HG03097 (cell line): ENCODE data around the gene SDS.

ENCODE experiments used
- ATAC-seq: cut with Tn5 transposase; IDR thresholded peaks from one replicate; pipeline ENCODE4 v1.9.1; 2021; ENCODE audit not compliant: unreplicated experiment, low FRiP score

SDS gene, protein sequence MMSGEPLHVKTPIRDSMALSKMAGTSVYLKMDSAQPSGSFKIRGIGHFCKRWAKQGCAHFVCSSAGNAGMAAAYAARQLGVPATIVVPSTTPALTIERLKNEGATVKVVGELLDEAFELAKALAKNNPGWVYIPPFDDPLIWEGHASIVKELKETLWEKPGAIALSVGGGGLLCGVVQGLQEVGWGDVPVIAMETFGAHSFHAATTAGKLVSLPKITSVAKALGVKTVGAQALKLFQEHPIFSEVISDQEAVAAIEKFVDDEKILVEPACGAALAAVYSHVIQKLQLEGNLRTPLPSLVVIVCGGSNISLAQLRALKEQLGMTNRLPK

DNA sequence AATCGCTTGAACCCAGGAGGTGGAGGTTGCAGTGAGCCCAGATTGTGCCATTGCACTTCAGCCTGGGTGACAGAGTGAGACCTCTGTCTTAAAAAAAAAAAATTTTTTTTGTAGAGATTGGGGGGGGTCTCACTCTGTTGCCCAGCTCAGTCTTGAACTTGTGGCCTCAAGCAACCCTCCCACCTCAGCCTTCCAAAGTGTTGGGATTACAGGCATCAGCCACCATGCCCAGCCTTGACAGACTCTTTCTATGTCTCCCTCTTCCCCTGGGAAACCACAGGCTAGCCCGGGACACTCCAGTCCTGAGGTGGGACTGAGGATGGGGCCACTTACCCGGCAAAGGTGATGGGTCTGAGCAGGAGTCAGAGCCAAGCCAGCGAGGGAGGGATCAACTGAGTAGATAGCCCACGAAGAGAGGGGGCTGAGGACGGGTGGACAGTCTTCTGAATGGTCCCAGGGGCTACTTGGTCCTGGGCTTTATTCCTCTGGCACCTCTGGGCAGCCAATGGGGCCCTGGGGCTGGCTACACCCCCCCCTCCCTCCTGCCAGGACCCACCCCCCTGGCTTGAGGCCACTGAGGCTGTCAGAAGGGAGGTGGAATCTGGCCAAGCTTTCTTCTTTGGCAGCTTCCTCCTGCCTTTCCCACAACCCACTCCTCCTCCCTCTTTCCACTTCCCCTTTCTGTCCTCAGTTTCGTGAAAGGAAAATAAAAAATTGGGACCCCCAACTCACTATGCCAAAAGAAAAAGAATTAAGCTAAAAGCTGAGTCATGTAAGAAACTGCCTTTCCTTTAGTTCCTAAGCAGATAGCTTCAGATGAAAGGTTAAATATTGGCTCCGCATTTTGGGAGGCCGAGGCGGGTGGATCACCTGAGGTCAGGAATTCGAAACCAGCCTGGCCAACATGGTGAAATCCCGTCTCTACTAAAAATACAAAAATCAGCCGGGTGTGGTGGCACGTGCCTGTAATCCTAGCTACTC lies at the start of gene SDS:
SDS (minus strand) TSS at position 453 of the 981 bp plus-strand sequence. CDS start 4,179 bp downstream, outside the sequence.
- no peak for ATAC-seq

GRCh38 chr12:113453330-113453729 lies 49.6 kb upstream of the SDS start:
- ATAC-seq = no peak

DNA sequence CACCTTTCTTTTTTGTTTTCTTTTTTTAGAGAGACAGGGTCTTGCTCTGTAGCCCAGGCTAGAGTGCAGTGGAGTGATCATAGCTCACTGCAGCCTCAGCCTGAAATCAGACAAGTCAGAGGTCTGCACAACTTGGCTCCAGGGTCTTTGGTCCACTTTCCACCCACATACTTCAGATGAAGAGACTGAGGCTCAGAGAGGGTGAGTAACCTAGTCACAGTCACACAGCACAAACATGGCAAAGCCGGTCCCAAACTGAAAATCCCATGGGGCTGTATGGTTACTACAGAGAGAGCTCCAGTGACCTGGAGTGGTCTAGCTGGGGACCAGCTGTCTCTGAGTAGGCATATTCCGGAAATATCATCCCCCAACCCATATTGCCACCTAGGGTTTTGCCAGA lies 48.8 kb upstream of the SDS start:
- no peak for ATAC-seq

GRCh38 chr12:113449839-113450238 lies 46.2 kb upstream of the SDS start:
- ATAC-seq = no peak

DNA sequence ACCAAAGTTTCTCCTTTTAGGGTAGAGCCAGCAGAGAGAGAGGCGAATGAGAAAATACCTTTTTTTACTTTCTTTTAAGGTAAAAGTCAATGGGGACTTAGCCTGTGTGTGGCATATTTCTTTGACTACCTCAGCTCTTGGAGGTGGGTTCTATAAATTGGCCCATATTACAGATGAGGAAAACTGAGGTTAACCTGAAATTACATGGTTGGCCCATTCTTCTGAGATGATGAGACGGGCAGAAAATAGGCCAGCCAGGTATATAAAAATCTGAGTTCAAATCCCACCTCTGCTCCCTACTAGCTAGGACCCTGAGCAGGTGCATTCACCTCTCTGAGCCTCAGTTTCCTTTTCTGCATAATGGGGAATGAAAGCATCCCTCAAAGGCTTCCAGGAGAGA lies 45.6 kb upstream of the SDS start:
- no peak for ATAC-seq

DNA sequence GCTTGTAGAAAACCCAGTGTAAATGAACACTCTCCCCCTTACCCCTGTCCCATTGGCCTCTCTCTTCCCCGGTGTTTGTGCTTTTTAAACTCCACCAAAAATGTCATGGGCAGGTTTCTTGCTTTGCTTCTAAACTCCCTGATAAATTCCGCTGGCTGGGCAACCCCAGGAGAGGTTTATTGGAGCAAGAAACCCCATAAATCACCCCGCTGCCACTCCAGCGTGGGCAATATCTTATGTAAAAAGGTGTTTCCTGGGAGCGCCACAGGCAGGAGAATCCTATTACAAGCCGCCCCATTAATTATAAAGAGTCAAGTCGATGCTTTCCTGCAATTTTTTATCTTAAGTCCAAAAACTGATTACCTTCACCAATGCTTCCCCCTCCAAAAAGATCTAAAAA lies 45.2 kb upstream of the SDS start:
- ATAC-seq = no peak

DNA sequence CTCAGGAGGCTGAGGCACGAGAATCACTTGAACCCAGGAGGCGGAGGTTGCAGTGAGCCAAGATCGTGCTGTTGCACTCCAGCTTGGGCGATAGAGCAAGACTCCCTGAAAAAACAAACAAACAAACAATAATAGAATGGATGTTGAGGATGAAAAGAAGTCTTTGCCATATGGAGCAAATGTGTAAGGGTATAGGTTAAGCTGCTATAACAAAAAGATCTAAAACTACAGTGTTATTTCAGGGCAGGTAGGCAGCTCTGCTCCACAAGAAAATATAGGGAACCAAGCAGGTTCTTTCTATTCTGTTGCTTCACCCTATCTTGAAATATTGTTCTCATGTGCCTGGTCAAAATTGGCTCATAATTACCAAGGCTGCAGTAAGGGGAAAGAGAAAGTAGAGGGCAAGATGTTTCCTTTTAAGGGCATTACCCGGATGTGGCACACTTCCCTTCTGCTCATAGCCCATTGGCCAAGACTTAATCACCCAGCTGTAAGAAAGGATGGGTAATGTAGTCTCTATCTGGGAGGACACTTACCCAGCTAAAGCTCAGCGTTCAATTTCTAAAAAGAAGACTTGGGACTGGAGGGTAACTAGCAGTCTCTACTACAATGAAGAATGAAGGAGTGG lies 42.0 kb upstream of the SDS start:
- ATAC-seq = no peak

- ATAC-seq = no peak
Observed at GRCh38 chr12:113443030-113443539, 39.4 kb upstream of the SDS start.

DNA sequence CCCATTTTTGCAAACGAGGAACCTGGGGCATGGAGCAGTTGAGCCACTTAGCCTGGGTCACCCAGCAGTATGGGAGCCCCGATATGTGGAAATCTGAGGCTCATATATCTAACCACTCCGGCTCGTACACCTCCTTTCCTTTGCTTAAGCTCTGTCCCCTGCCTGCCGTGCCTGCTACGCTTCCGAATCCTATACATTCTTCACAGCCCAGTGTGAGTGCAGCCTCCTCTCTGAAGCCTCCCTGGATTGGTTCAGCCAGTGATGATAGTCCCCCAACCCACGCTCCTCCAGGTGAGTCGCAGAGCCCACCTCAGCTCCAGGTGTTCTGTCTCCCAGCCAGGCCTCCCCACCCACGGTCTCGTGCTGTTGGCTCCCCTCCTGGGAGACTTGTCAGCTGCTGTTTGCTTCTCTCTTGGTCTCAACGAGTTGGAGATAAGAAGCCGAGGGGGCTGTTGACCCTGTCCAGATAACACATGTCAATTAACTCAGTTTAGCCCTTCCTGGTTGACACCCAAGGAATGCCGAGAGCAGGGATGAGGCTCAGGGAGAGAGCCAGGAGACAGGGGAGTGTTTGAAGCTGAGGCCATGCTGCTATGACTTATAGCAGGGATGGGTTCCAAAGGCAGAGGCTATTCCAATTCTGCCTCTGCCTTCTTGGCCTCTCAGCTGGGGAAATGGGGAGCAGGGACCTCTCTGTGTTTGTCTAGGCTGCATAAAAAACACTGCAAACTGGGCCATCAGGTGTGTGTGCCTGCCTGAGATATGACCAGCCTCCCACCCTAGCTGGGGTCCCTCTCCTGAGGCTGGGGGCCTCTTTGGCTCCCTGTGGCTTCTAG lies 37.5 kb upstream of the SDS start:
- no peak for ATAC-seq

GRCh38 chr12:113440336-113440735 lies 36.6 kb upstream of the SDS start:
- ATAC-seq = no peak

- ATAC-seq = no peak
Observed at GRCh38 chr12:113439606-113440030, 35.9 kb upstream of the SDS start.

GRCh38 chr12:113439301-113439597 lies 35.6 kb upstream of the SDS start:
- ATAC-seq = no peak

- no peak for ATAC-seq
Observed at GRCh38 chr12:113438523-113439300, 35.0 kb upstream of the SDS start.

DNA sequence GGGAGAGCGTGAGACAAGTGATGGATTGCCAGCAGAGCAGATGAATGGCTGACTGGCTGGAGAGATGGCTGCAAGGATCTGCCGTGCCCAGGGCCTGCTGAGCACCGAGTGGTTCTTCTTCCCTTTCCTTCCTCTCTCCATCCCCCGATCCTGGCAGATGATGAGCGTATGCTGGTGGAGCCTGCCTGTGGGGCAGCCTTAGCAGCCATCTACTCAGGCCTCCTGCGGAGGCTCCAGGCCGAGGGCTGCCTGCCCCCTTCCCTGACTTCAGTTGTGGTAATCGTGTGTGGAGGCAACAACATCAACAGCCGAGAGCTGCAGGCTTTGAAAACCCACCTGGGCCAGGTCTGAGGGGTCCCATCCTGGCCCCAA lies 34.0 kb upstream of the SDS start:
- no peak for ATAC-seq

GRCh38 chr12:113436993-113437728 lies 33.5 kb upstream of the SDS start:
- ATAC-seq = no peak

DNA sequence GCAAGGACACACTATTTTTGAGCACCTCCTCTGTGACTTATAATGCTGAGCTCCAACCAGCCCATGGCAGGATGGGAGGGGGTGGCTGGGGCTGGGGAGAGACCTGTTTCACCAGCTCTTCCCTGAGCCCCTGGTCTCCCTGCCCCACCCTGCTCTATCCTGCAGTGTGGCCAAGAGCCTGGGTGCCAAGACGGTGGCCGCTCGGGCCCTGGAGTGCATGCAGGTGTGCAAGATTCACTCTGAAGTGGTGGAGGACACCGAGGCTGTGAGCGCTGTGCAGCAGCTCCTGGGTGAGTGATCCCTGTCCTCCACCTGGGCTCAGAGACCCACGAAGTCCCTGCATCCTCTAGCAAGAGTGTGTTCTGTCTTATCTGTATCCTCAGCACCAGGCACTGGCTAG lies 32.9 kb upstream of the SDS start:
- ATAC-seq = no peak

- no peak for ATAC-seq
Observed at GRCh38 chr12:113435367-113435766, 31.7 kb upstream of the SDS start.

DNA sequence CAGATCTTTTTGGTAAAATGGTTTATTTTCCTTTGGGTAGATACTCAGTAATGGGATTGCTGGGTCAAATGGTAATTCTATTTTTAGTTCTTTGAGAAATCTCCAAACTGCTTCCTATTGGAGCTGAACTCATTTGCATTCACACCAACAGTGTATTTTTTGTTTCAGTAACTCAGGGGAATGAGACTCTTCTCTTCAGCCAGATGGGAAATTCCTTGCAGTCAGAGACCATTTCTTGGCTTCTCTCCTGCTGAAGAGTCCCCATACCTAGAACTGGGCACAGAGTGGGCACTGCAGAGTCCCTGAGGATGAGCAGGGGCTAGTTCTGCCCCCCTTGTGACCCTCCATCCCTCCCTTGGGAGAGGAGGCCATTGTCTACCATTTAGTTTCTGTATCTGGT lies 29.3 kb upstream of the SDS start:
- no peak for ATAC-seq

- ATAC-seq = no peak
Observed at GRCh38 chr12:113428482-113428881, 24.8 kb upstream of the SDS start.
